A172 (cell line): ENCODE data around the gene FAM117A. TPM values are rescaled to one million over a fixed set of nuclear protein-coding genes. Genes with fewer than 3 reads are reported as not detected.
"Not testable (repeated sequence)": the region's sequence is repeated elsewhere in the genome, so short reads cannot be mapped to it uniquely, and the experiment has no call there.

Experiments
- DNase-seq: peaks from one replicate; pipeline ENCODE4 v3.0.0-alpha.2; 2015; ENCODE audit warnings: low spot score
- total RNA-seq: library from RNA; depleted of rRNA; stranded (reverse); fragments of >200 nt; shearing (Covaris generic); gene quantifications from 2 replicates; pipeline ENCODE4 v1.2.3, GENCODE V29; 2014

The FAM117A gene
- total RNA-seq, 1 experiment from 2014 or later = 4.6 TPM

DNA sequence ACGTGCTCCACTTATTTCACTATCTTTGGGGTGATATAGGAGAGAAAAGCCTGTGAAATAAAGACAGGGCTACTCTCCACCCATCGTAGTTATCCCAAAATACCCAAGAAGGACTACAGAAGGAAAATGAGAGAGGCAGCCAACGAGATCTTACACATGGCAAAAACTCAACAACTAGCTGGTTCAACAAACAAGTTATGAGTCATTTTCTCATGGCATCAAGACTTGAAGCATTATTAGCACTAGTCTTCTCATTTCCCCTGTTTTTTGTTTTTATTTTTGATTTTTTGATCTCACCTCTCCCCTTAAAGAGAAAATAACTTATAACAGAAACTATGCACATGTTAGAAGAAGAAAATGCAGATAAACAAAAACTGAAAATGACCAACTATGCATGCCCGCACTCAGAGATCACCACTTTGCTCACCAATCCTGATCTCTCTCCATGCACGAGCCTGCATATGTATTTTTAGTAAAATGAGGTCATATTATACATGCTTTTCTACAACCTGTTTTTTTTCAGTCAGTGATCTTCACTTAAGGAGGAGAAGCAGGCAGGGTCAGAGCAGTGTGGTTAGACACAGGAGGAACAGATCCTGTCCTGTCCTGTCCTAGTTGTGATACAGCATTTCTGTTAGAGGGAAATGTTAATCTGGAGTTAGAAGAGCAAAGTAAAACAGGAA lies 22.8 kb downstream of the FAM117A start:
- no peak for DNase-seq

DNA sequence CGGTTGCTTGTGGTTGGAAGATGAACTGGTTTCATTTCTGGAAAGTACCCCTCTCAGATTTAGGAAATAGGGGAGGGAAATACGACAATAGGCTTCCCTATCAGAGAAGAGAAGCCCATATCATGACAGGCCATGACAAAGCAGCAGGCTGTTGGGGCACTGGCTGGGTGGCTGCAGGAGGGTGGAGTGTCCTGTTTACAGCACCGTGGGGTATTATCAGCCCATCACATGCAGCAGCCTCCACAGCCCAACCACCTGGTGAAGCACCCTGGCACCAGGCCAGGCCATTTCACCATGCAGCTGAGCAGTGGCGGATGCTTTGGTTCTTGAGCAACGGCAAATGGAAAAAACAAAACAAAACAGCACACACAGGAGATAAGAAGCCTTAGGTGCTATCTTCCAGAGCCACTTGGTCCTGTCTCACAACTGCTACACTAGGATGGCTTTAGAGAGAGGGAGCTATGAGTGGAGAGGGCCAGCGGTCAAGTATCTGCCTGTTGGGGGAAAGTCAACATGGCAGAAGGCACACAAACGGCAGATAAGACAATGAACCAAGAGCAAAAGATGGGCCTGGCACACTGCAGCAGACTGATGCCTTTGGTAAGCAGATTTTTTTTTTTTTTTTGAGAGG lies 24.2 kb downstream of the FAM117A start:
- DNase-seq = no peak

- no peak for DNase-seq
These were observed 25.3 kb downstream of the FAM117A start for GRCh38 chr17:49738456-49739163.

DNA sequence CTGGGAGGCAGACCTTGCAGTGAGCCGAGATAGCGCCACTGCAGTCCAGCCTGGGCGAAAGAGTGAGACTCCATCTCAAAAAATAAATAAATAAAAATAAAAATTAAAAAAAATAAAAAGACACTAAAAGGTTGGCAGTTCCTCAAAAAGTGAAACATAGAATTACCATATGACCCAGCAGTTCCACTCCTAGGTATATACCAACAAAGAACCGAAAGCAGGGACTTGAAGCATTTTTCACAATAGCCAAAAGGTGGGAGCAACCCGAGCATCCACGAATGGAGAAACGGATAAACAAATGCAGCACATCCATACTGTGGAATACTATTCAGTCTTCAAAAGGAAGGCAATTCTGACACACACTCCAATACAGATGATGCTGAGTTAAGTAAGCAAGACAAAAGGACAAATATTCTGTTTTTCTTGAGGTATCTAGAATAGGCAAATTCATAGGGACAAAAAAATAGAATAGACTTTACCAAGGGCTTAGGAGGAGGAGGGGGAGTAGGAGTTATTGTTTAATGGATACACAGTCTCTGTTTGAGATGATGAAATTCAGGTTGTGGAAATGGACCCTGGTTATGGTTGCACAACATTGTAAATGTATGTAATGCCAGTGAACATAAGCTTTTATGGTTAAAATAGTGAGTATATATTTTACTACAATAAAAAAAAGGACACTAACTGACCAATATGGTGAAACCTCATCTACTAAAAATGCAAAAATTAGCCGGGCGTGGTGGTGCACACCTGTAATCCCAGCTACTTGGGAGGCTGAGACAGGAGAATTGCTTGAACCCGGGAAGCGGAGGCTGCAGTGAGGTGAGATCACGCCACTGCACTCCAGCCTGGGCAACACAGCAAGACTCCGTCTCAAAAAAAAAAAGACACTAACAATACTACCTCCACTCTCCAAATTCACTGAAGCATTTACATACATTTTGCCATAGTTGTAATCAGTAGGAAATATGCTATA lies 29.1 kb downstream of the FAM117A start:
- DNase-seq = no peak

GRCh38 chr17:49731435-49731831 lies 32.5 kb downstream of the FAM117A start:
- DNase-seq = no peak

DNA sequence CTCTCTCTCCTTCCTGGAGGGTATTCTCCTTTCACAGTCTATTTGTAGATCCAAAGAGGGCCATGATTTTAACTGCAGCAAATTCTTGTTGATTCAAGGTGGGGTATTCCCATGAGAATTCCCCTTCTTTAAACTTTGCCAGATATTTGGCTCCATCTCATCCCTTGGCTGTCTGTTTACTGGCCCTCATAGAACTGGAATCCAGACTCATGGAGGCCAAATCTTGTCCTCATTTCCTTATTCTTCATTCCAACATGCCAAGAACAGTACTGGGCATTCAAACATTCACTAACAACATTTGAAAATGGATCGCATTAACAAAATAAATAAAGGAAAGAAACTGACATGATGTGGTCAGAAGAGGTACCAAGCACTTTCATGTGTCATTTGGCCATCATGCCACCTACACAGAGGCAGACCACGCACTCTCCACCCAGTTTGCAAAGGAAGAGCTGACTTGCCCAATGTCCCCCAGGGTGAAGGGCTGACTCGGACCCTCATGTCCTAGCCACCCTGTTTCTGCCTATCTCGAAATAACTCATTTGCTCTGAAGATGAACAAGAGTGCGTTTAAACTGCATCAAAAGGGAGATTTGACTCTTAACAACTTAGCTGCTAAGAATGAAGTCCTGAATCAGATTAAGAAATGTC lies 33.0 kb downstream of the FAM117A start:
- no peak for DNase-seq

DNA sequence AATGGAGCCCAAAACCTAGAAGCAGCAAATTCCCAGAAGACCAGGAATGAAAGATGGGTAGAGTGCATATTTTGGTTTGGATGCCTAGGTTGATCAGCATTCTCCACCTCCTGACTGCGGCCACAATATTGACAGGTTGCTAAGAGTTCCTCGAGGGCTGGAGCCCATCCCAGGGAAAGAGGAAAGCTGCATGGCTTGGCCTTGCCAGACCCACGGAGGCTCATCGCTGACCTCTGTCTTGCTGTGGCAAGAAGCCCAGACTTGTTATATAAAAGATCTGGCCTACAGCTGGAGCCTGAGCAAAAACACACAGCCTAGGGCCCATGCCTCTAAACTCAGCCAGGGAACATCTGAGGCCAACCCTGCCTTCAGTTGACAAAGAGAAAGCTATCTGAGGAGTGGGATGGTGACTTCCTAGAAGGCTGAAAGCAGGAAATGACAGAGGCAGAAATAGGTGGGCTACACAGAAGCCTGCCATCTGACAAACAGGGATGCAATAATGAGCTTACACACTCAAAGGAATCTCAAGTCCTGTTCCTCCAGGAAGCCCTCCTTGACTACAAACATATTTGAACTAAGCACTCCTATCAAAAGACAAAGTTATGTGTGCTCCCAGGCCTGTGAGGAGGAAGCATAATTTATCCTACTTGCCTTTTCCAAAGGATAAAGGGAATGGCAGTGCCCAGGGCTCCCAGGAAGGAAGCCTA lies 33.7 kb downstream of the FAM117A start:
- DNase-seq = no peak

- no peak for DNase-seq
These were observed 34.9 kb downstream of the FAM117A start for GRCh38 chr17:49729069-49729468.

DNA sequence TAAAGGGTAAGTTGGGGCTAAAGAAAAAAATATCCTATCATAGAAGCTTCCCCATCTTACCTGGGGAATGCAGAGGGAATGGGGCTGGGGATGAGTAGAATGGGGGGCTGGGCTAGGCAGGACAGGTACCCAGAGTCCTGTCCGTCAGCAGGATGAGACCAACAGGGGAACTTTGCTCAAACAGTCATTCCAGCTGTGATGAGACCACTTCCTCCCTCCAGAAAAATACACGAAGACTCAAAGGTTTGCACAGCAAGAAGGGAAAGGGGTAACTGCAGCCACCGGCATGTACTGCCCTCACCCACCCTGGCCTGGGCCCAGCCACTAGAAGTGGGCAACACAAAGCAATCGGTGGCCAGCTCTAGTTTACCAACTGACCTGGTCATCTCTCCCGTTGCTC lies 35.5 kb downstream of the FAM117A start:
- DNase-seq = no peak

DNA sequence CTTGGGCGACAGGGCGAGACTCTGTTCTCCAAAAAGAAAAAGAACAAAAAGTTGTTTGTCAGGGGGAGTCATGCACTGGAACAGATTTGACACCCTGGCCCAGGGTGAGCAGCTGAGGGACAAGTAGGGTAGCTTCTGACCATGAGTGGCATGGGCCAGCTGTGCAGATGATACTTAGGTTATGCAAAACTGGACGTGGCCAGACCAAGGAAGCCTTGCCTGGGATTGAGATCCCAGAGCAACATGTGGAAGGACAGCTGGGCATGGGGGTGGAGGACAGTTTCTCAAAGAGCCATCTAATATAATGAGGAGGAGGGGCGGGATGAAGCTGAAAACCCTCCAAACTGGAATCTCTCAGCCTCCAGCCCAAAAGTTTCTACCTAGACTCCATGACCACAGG lies 36.6 kb downstream of the FAM117A start:
- DNase-seq = no peak

DNA sequence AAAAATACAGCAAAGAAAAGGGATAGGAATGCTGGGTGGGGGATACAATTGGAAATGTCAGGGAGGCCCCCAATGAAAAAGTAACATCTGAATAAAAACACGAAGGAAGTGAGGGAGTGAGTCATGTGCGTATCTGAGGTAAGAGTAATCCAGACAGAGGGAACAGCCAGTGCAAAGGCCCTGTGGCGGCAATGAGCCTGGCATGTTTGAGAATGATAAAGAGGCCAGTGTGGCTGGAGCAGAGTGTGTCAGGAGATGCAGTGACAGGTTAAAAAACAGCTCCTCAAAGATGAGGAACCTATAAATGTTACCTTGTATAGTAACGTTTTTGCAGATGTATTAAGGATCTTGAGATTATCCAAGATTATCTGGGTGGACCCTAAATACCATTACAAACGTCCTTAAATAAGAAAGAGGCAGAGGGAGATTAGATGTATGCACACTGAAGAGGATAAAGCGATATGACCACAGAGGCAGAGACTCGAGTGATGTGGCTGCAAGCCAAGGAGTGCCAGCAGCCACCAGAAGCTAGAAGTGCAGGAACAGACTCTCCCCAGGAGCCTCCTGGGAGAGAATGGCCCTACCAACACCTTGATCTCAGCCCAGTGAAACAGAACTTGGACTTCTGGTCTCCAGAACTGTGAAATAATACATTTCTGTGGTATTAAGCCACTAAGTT lies 38.3 kb downstream of the FAM117A start:
- no peak for DNase-seq

- DNase-seq = not testable (repeated sequence)
These were observed 39.4 kb downstream of the FAM117A start for GRCh38 chr17:49724552-49724951.

DNA sequence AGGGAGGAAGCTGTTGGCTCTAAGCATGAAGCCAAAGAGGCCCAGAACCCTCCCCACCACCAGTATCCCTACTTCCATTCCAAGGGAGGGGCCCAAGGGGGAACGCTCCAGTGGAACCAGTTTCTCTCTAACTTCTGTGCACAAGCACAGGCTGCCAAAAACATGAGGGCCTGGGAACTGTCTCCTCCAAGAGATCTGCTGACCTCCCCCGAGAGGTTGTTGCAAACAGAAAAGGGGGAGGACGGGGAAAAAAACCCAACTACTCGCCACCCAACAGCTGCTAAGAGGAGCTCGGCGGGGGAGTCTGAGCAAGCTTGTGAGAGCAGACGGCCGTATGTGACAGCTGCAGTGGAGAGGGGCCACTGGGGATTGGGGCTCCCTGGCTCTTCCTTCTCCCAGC lies 40.5 kb downstream of the FAM117A start:
- no peak for DNase-seq

- DNase-seq = no peak
These were observed 41.9 kb downstream of the FAM117A start for GRCh38 chr17:49722066-49722465.

GRCh38 chr17:49717371-49717861 lies 46.5 kb downstream of the FAM117A start:
- DNase-seq = no peak

DNA sequence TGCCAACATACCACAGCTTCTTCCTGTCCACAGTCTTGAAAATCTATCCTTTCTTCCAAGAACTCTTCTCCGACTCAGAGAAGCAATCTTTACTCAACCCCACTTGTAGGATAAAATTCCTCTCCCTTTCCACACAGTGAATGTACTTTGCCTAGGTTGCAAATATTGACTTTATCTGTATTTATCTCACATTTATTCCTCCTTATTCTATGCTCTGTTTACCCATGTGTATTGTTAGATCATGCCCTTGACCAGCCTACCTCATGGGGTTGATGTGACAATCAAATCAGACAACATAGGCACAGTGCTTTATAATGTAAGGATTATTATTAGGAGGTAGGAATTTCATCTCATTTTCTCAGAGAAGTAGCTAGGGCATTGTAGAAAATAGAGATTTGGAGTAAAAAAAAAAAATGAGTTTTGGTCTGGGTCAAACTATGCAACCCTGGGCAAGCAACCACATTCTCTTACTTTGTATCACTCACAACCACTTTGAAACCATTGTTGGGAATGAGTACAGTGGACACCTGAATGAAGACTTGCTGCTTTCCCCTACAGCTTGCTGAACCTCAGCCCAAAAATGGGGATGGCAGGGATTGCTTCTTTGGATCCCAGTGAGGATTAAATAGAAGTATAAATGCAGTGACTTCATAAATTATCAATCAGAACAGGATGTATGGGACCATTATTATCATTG lies 47.1 kb downstream of the FAM117A start:
- no peak for DNase-seq

DNA sequence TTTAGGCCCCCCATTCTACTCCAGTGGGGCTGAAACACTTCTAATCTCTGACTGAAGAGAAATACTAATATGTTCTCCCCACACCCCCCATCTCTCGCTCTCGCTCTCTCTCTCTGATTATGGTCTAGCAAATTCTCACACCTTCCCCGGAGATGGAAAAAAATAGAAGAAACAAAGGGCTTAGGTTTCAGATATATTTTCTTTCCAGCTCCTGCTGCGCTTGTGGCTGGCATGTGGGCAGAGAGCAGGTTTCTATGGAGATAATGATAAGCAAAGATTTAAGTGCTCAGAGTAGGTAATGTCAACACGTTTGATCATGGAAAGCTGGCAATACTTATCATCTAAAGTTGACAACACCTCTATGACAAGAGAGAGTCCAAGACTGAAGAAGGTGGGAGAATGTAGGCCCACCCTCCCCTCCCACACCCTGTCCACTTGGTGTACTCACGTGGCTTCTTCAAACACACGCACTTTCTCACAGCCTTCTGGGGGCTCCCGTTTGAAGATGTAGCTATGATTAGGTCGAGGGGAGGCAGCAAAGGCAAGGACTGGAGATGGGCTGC lies 48.1 kb downstream of the FAM117A start:
- no peak for DNase-seq

GRCh38 chr17:49715216-49715615 lies 48.7 kb downstream of the FAM117A start:
- DNase-seq = no peak
